ENCODE measurements around the gene DAPK3. TPM values are rescaled to one million over a fixed set of nuclear protein-coding genes. Genes with fewer than 3 reads are reported as not detected.

Gene DAPK3
- total RNA-seq, 4 donors from 2014 or later = 54.6 to 89.0 (median 82.3) TPM

DNA sequence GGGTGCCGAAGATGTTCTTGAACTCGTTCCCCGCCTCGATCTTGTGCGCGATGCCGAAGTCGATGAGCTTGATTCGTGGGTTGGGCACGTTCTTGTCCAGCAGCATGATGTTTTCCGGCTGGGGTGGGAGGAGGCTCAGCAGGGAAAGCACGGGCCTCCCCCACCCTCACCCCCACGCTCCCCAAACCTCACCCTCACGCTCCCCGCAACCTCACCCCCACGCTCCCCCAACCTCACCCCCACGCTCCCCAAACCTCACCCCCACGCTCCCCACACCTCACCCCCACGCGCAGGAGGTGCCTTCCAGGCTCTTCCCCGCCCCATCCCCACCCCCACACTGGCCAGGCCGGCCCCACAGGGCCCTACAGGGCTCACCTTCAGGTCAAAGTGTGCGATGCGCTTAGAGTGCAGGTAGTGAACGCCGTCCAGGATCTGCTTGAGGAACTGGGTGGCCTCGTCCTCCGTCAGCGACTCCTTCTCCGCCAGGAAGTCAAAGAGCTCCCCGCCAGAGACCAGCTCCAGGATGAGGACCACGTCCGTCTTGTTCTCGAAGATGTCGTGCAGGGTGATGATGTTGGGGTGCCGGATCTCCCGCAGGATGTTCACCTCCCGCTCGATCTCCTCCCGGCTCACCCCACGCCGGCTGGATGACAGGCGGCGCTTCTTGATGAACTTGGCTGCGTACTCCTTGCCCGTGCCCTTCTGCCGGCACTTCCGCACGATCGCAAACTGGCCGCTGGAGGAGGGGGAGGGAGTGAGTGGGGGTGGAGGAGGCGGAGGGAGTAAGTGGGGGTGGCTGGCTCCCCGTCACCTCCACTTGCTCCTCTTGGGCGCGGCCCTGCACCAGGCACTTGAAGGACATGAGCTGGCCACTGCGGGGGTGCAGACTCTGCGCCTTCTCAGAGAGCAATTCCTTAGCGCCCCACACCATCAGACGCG is 6.4 kb downstream of the DAPK3 start:
- peaks cover 0 to 50% (median 24%) of the 10 kb centered on the region in 4 donors for H3K36me3 ChIP-seq
- no peak overlapping the region for H3K4me3 ChIP-seq
- H3K9me3 ChIP-seq = no peaks in the 10 kb centered on the region
- TF ChIP-seq CTCF (IDR thresholded peaks at IDR 0.05) (no peak), POLR2AphosphoS5 (IDR thresholded peaks at IDR 0.05) (no peak), POLR2A (IDR thresholded peaks at IDR 0.05) (no peak), EP300 (IDR thresholded peaks at IDR 0.05; ENCODE audit: low read depth) (no peak)
- intact Hi-C loops (cut with DNase I; ENCODE audit: low total_unique reads) = no loop called here
- no peak for DNase-seq
- no peaks in the 10 kb centered on the region for H3K27me3 ChIP-seq
- in situ Hi-C loops (cut with MboI; ENCODE audit: low pct_ligation_motif_present in 1 of 4, low pct_unique_long_range_greater_than_20kb in 1 of 4, low sequenced_read_pairs in 3 of 4) = no loop called here
- whole genome bisulfite sequencing, 2 donors (ENCODE audit: low coverage in 1 of 2) = 95% methylated on average over 48 of the region's 60 CpGs; no CpG with 5 or more reads in 1 of the 2 donors
- peaks cover 38 to 44% (median 42%) of the 10 kb centered on the region in 4 donors for H3K4me1 ChIP-seq
- H3K27ac ChIP-seq = peak overlapping the region in 3 of 4 donors; percentile 26 to 99 (median 98)

DNA sequence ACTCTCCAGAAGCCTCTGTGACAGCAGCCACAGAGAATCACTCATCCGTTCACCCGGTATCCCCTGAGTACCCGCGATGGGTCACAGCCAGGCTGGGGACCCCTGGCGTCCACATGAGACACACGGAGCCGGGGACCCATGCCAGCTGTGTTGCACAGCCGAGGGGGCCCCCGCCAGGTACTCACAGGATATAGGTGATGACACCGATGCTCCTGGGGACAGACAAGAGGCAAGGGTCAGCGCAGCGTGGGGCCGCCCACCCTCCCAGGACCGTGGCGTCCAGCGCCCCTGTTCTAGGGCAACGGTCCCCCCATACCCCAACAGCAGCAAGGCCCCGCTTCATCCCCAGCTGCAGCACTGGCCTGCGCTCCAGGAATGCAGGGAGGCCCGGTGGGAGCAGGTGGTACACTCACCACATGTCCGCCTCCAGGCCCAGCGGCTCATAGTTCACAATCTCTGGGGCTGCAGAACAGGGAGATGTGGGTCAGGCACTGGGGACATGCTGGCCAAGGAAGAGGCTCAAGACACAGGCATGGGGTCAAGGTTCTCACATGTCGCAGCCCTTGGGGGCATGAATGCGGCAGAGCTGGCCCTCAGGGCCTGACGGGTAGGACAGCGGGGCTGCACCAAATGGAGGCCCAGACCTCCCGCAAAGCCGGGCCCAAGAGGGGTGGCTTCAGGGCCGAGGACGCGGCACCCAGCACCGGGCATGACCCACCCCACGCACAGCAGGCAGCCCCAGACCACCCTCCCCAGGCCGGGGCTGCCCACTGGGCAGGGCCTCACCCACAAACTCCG is 7.2 kb downstream of the DAPK3 start:
- TF ChIP-seq POLR2AphosphoS5 (IDR thresholded peaks at IDR 0.05) = no peak
- no peak for TF ChIP-seq POLR2A (IDR thresholded peaks at IDR 0.05)
- H3K36me3 ChIP-seq = peaks cover 0 to 59% (median 28%) of the 10 kb centered on the region in 4 donors
- in situ Hi-C loops (cut with MboI; ENCODE audit: low pct_ligation_motif_present in 1 of 4, low pct_unique_long_range_greater_than_20kb in 1 of 4, low sequenced_read_pairs in 3 of 4) = no loop called here
- 95% methylated on average over 34 of the region's 35 CpGs; no CpG with 5 or more reads in 1 of the 2 donors for WGBS, 2 donors (ENCODE audit: low coverage in 1 of 2)
- H3K27ac ChIP-seq = peak overlapping the region in 1 of 4 donors; percentile 1
- H3K4me3 ChIP-seq = no peak overlapping the region
- H3K9me3 ChIP-seq = no peaks in the 10 kb centered on the region
- peaks cover 31 to 36% (median 33%) of the 10 kb centered on the region in 4 donors for H3K4me1 ChIP-seq
- DNase-seq = no peak
- intact Hi-C loops (cut with DNase I; ENCODE audit: low total_unique reads) = no loop called here
- no peaks in the 10 kb centered on the region for H3K27me3 ChIP-seq

DNA sequence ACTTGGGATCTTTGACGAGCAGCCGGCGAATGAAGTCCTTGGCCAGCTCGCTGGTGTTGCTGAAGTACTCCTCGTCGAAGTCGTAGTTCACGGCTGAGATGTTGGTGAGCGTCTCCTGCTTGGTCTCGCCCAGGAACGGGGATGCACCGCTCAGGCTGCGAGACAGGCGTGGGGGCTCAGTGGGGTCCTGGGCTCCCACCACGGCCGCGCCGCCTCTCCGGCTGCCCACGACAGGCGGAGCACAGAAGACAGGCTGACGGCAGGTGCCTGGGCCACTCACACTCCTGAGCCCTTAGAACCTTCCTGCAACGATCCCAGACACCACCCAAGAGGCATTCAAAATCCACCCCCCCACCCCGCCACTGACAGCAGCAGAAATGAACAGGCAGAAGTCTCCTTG is 9.9 kb downstream of the DAPK3 start:
- Histone ChIP-seq H3K36me3 (peaks cover 0 to 65% (median 33%) of the 10 kb centered on the region in 4 donors), H3K9me3 (no peaks in the 10 kb centered on the region), H3K27ac (no peak overlapping the region), H3K4me3 (no peak overlapping the region), H3K4me1 (peaks cover 6 to 9% (median 8%) of the 10 kb centered on the region in 4 donors), H3K27me3 (no peaks in the 10 kb centered on the region)
- no peak for DNase-seq
- WGBS, 2 donors (ENCODE audit: low coverage in 1 of 2) = 95% methylated on average over 24 of the region's 24 CpGs; no CpG with 5 or more reads in 1 of the 2 donors
- in situ Hi-C loops (cut with MboI; ENCODE audit: low pct_ligation_motif_present in 1 of 4, low pct_unique_long_range_greater_than_20kb in 1 of 4, low sequenced_read_pairs in 3 of 4) (no loop called here), intact Hi-C loops (cut with DNase I; ENCODE audit: low total_unique reads) (no loop called here)
- TF ChIP-seq EP300 (IDR thresholded peaks at IDR 0.05; ENCODE audit: low read depth) (no peak), POLR2A (IDR thresholded peaks at IDR 0.05) (no peak), CTCF (IDR thresholded peaks at IDR 0.05) (no peak)

GRCh38 chr19:3959766-3960131 is 11.2 kb downstream of the DAPK3 start:
- Histone ChIP-seq H3K9me3 (no peaks in the 10 kb centered on the region), H3K27me3 (no peaks in the 10 kb centered on the region), H3K27ac (no peak overlapping the region), H3K4me3 (no peak overlapping the region), H3K36me3 (peaks cover 0 to 61% (median 33%) of the 10 kb centered on the region in 4 donors), H3K4me1 (no peaks in the 10 kb centered on the region)
- TF ChIP-seq CTCF (IDR thresholded peaks at IDR 0.05) = no peak
- TF ChIP-seq POLR2A (IDR thresholded peaks at IDR 0.05) = no peak
- TF ChIP-seq POLR2AphosphoS5 (IDR thresholded peaks at IDR 0.05) = no peak
- no peak for TF ChIP-seq EP300 (IDR thresholded peaks at IDR 0.05; ENCODE audit: low read depth)
- DNase-seq = no peak
- 93% methylated on average over 15 of the region's 15 CpGs; no CpG with 5 or more reads in 1 of the 2 donors for WGBS, 2 donors (ENCODE audit: low coverage in 1 of 2)
- in situ Hi-C loops (cut with MboI; ENCODE audit: low pct_ligation_motif_present in 1 of 4, low pct_unique_long_range_greater_than_20kb in 1 of 4, low sequenced_read_pairs in 3 of 4) = no loop called here
- intact Hi-C loops (cut with DNase I; ENCODE audit: low total_unique reads) = no loop called here

All from transverse colon (tissue), 4 donors.